NCI-H2107 treated with DMSO at 0.1 percent for 48 hours (cell line): ENCODE results near the gene GADD45G.

ENCODE experiments used
- DNase-seq: peaks from one replicate; lab custom pipeline; 2025; ENCODE audit not compliant: unreplicated experiment; lab: John Stamatoyannopoulos, UW

The GADD45G gene

DNA sequence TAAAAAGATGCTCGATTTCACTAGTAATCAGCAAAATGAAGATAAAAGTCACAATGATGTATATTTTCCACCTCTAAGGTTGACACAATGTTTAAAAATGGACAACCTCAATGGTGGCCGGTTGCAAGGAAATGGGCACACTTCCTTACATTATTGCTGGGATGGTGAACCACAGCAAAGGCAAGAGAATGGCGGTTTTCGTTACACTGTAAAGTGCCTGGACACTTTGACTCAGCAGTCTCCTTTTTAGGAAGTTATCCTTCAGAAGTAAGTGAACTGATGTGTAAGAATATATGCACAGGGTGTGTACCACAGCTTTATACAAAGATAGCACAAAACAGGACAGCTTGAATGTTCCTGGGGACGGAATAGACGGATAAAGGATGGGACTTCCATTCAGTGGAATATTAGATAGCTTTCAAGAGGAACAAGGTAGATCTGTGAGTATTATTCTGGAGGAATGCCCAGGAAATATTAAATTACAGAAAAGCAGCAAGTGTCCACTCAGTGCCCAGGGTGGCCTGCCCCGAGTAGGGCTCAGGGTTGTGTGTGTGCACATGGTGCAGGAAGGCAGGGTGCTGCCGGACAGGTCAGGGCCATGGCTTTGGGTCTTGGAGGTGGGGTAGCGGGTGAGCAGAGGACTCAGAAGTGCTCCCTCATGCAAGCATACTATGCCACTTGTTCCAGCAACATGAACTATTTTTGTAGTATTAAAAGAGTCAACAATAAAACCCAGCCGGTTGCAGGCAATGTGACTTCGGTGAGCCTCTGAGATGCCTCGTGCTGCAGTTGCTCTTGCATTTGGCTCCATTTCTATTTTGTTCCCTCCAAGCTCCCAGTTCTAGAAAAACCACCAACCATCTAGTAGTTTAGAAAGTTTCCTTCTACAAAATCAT lies 24.5 kb downstream of the GADD45G start:
- DNase-seq: no peak

- DNase-seq: no peak
These were observed 25.7 kb downstream of the GADD45G start for GRCh38 chr9:89630508-89630907.

- no peak for DNase-seq
These were observed 26.6 kb downstream of the GADD45G start for GRCh38 chr9:89631384-89631783.

GRCh38 chr9:89632192-89632733 lies 27.5 kb downstream of the GADD45G start:
- DNase-seq: no peak

DNA sequence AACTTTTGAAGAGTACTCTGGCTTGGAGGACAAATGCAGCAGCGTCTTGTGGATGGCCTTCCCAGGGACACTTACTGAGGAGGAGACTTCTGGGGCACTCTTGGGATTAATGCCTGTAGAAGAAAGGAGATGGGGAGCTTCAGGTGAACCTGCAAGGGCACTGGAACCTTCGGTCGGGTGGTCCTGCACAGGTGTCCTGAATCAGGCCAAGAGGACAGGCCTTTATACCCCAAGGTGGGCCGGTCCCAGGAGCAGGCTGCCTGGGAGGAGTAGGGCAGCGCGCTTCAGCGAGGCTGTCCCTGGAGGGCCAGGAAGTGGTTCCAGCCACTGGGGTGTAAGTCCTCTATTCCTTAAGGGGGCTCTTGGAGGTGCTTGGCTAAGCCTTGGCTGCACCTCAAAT lies 27.9 kb downstream of the GADD45G start:
- DNase-seq: no peak

- DNase-seq: no peak
These were observed 28.6 kb downstream of the GADD45G start for GRCh38 chr9:89633404-89633803.

GRCh38 chr9:89633920-89634319 lies 29.1 kb downstream of the GADD45G start:
- DNase-seq: no peak

DNA sequence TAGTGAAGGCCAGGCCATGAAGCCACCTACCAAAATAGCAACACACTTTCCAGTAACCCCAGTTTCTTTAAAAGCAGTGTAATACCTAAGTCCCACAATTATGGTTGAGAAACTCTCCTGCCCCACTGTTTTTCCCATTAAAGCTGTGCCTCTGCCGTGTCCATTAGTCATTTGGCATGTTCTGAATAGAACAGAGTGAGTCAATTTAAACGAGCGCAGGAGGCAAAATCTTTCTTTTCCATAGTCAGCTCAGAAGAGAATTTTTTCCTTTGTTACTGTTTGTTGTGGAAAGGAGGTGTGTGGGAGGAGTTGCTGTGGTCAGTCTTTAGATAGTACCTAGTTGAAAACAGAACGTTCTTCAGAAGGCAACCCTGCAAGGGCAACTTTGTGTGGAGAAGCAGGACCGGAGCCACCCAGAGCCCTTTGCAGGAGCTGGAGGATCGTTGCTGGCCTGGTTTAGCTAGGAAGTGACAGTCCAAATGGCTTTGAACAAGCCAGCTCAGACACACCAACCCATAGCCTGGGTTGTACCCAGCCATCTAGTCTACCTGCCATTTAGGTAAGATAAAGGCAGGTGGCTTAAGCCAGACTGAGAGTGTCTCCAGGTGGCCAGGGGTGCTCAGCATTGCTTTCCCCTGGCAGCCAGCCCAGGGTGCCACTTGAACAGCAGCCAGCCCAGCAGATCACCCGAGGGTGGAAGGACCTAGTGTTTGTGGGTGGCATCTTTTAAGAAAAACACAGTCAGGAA lies 30.4 kb downstream of the GADD45G start:
- DNase-seq: peak; percentile 87

- peak; percentile 68 for DNase-seq
These were observed 31.0 kb downstream of the GADD45G start for GRCh38 chr9:89635816-89636215.

DNA sequence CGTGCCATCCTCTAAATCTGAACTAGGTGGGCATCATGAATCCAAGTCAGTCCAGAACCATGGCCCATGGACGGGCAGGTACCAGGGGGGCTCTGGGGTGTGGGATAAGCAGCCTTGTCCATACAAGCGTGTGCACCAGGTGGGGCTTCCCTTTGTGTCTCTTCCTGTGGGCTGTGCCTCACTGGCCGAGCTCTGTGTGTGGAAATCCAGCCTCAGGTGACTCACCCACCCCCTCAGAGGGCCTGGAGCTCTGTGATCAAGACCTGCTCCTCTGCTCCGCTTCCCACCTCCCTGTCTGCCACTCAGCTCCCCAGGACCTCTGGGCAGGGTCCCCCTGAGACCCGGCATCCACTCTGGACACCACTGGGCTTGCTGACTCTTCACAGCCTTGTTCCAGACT lies 33.0 kb downstream of the GADD45G start:
- no peak for DNase-seq

- no peak for DNase-seq
These were observed 33.5 kb downstream of the GADD45G start for GRCh38 chr9:89638359-89638758.

GRCh38 chr9:89638893-89639292 lies 34.1 kb downstream of the GADD45G start:
- no peak for DNase-seq

DNA sequence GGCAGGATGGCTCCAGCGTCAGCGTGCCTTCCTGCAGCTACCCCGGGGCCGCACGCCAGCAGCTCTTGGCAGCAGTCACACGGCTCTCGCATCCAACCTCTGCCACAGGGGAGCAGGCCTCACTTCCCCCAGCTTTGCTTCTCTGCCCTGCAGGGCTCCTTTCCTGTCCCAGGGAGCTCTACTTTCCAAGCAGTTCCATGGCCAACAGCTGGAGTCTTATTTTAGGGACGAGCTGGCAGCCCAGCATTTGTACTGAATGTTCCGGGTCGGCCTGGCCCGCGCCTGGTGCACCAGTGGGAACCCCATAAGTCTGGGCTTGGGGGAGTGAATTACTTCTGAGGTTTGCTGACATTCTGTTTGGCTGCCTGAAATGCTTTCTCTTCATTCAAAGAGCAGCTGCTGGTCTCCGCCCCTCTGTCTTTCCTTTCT lies 34.6 kb downstream of the GADD45G start:
- no peak for DNase-seq

- DNase-seq: no peak
These were observed 35.1 kb downstream of the GADD45G start for GRCh38 chr9:89639961-89640360.

- DNase-seq: no peak
These were observed 35.5 kb downstream of the GADD45G start for GRCh38 chr9:89640361-89640760.

- DNase-seq: no peak
These were observed 36.0 kb downstream of the GADD45G start for GRCh38 chr9:89640801-89641200.

DNA sequence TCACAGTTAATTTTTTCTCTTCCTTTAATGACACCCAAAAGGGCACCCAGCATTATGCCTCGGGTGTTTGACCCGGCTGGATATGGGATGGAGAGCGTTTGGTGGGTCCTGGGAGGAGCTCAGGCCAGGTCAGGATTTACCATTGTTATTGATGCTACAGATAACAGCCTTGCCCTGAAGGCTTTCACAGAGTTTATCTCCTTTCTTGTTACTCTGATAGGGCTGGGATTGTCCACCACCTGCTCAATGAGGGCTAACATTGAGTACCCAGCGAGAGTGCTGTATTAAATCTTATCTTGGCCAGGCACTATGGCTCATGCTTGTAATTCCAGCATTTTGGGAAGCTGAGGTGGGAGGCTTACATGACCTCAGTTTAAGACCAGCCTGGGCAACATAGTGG lies 37.2 kb downstream of the GADD45G start:
- no peak for DNase-seq

DNA sequence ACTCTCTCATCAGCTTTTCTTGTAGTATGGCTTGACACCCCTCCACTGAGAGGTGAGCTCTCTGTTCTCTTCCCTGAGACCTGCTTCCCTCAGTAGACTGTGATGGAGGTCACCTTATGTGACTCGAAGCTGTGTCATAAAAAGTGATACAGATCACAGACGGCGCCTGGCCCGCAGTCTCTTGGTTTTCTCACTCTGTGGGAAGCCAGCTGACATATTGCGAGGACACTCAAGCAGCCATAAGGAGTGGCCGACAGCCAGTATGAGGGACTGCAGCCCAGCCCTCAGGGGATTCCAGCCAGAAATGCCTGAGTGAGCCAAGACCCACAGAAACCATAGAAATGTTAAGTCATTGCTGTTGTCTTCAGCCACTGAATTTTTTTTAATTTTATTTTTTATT lies 38.0 kb downstream of the GADD45G start:
- no peak for DNase-seq

DNA sequence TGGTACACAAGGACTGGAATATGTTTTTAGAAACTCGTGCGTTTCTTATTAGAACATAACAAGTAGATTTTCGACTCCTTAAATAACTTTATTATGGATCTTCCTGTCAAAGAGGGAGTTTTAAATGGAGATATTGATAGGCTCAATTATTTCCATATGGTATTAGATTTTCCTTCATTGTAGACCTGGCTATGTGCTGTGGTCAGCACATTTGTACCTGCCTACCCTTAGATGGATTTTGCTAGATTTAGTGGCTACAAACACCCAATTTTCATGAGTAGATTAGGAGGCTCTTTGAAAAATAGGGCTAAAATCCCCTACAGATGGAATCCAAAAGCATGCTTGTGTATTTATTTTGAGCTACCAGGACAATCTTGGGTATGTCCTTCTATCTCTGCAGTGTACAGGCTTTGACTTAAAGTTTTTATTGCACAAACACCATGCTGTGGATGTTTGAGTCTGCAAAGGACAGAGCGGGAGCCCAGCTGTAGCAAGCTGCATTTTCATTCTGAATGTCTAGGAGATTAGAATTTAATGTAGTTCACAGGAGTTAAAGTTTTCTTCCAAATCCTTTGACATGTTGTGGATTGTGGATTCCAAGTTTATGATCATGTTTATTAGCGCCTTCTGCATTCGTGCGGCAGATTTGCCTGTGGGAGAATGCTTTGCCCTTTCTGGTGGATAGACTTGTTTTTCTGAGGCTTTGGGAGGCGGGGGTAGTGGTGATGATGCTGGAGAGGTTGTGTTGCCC lies 41.6 kb downstream of the GADD45G start:
- DNase-seq: no peak

DNA sequence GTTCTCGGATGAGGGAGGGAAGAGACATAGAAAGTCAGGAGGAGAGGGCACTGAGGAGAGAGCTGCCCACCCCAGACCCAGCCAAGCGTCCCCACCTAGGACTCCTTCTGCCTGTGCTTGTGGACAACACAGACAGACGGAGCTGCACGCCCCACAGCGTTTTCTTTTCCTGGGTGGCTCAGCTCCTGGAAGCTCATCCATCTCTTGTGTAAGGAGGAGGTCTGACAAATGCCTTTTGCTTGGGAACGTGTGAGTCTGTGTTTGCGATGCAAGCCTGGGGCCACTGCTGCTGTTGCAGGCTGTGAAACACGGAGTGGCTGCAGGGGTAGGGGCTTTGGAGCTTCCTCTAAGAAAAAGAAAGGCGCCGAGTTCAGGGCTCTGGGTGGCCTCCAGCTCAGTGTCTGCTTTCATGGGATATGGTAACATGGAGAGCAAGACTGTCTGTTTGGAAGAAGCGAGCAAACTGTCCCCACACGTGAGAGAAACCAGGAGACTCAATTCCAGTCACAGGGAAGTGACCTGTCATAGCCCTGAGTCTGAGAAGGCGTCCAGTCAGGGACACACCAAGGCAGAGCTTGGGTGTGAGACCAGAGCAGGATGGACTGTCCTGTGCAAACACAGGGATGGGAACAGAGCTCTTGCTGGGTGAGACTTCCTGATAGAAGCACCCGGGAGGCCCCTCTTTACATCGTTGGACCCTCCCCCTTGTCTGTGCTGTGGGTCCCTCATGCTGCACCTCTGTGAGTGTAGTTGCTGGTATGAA lies 42.7 kb downstream of the GADD45G start:
- no peak for DNase-seq
